ACHN (cell line): ENCODE measurements around the gene KCNQ4.

Experiments used
- DNase-seq: peaks from one replicate; pipeline ENCODE4 v3.0.0-alpha.2; 2015
- in situ Hi-C: cut with HindIII; loops from 2 replicates; pipeline ENCODE4 v1.10.0; 2017; ENCODE audit warnings: low sequenced_read_pairs, low pct_ligation_motif_present, low pct_unique_long_range_greater_than_20kb

KCNQ4 gene

DNA sequence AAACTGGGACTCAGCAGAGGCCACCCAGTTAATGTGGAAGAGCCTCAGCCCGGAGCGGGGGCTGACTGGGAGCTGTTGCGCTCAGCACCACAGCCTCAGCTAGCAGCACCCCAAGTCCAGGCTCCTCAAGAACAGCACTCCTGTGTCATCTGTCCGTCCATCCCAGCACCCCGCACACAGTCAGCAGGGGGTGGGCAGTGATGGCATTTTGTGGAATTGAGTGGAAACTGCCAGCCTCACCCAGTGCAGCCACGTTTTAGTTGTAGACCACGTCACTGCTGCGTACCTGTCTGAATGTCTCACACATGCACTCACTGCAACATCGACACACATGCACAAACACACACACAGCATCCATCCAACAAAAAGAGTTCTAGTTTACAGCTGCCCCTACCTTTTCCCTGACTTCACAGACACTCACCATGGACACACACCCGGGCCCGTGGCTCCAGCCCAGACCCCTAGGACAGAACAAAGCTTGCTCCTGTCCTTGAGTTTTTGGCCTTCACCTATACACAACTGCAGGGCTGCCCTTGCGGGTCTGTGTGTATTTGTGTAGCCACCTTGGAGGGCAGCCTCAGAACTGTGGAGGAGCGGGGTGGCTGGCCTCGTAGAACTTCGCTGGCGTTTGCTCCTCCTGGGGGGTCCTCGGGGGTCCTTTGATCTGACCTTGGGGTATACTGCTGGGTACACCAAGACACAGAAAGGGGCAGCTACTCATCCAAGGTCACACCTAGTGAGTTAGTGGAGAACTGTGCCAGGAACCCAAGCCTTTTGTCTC, 5.2 kb downstream of the KCNQ4 start:
- DNase-seq, result no peak
- in situ Hi-C loops, result loop anchor here (10.0 kb wide), 1 partner anchor 66 kb away; no protein-coding TSS in a partner anchor

DNA sequence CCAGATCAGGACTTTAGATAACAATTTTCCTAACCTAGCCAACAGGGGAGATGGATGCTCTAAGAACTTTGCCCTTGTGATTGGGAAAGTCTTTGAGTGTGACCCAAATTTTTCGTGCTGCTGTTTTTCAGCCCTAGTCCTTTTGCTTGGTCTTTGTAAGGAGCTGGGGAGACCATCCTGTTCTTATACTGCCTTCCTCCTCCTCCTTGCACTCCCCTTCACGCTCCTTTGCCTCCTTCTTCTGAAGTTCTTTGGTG, 5.7 kb downstream of the KCNQ4 start:
- in situ Hi-C loops, result loop anchor here (10.0 kb wide), 1 partner anchor 66 kb away; no protein-coding TSS in a partner anchor

DNA sequence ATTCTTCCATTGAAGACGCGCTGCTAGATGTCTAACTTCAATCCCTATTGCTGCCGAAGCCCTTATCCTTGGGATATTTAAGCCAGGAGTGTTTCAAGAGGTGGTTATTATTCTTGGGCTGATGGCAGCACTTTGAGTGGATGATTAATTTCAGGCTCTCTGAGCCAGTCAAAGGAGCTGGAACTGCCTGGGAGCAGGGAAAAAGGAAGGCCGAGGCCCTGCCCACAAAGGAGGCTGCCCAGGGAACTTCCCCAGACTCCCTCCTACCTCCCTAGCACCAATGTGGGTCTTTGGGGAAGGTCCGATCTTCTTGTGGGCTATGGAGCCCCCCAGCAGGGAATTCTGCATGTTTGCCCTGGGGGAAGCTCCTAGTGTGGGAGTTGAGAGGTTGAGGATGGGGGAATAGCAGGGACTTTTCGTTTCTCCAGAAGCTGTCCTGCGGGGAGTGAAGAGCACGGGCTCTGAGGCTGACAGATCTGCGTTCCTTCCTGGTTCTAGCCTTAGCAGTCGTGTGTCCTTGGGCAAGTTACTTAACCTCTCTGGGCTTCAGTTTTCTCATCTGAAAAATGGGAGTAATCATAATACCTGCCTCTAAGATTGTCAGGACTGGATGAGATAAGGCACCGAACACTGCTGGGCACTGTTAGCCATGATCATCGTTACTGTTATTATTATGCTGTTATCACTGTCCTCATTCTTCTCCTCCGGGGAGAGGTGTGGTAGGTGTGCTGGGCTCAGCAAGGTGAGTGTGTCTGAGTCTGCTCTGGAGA, 6.3 kb downstream of the KCNQ4 start:
- peak; percentile 25 for DNase-seq
- in situ Hi-C loops, result loop anchor here (10.0 kb wide), 1 partner anchor 65 kb away; no protein-coding TSS in a partner anchor

More for the DNA sequence above, 5.7 kb downstream of the KCNQ4 start:
- no peak for DNase-seq

DNA sequence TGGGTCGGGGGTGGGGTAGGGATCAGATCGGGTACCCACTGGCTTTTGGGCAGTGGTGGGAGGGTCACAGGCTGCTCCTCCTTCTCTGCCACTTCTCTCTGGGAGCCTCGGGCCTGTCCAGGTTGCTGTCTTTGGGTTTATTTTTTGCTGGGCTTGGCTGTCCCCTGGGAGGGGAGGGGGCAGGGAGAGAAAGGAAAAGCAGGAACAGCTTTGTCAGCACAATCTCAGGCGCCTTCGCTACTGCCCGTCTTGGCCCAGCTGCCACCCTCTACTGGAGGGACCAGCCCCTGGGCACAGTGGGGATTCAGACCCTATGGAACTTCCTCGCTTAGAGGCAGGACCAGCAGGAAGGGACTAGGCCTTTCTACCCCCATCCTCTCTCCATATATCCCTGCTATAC, 8.4 kb downstream of the KCNQ4 start:
- in situ Hi-C loops, result no loop called here
- no peak for DNase-seq

DNA sequence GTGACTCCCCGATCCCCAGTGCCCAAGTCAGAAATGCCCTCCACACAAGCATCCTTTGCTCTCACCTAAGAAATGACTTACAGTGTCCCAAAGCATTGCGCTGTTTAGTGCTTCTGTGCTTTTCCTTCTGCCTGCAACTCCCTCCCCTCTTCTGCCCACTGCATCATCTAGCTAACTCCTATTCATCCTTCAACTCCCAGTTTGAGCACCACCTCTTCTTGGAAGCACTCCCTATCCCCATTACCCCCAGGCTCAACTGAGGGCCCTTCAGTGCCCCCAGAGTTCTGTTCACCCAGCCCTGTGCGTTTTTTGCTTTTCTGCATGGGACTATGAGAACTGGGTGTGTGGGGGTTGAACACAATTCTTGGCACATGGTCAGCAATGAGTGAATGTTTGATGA, 10.0 kb downstream of the KCNQ4 start:
- in situ Hi-C loops, result no loop called here
- DNase-seq, result no peak

DNA sequence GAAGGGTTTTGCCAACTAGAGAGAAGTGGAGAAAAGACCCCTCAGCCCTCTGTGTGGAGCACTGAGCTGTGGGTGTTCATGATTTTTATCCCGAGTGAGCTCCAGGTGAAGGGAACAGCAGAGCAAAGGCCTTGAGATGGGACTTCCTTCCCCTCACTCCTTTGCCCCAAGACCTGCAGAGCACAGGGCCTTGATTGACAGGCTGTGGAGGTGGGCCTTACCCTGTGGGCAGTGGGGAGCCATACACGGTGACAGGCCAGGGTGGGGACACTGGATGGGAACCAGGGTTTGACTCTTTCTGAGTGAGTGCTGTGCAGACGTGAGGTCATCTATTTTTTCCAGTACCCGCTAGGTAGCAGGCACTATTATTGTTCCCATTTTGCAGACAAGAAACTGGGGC, 10.5 kb downstream of the KCNQ4 start:
- in situ Hi-C loops, result no loop called here
- DNase-seq, result no peak

DNA sequence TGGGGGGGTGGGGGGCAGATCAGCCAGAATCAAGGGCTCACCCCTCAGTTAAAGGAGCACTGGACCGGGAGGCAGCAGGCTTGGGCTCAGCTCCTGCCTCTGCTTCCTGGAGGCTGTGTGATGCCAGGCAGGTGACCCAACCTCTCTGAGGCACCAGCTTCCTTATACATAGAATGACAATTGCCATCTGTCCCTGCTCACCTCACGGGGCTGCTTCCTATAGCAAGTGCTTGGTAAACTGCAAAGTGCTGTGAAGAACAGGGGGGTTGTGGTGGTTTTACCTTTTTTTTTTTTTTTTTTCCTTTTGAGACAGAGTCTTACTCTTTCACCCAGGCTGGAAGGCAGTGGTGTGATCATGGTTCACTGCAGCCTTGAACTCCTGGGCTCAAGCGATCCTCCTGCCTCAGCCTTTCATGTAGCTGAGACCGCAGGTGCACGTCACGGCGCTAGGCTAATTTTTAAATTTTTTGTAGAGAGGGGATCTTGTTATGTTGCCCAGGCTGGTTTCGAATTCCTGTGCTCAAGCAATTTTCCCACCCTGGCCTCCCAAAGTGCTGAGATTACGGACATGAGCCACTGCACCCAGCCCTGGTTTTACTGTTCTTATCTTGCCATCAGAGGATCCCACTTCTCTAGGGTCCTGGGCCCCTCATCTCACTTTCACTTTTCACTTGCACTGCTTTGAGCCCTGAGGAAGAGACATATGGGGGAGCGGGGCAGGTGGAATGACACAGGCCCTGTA, 11.6 kb downstream of the KCNQ4 start:
- in situ Hi-C loops, result no loop called here
- DNase-seq, result no peak

DNA sequence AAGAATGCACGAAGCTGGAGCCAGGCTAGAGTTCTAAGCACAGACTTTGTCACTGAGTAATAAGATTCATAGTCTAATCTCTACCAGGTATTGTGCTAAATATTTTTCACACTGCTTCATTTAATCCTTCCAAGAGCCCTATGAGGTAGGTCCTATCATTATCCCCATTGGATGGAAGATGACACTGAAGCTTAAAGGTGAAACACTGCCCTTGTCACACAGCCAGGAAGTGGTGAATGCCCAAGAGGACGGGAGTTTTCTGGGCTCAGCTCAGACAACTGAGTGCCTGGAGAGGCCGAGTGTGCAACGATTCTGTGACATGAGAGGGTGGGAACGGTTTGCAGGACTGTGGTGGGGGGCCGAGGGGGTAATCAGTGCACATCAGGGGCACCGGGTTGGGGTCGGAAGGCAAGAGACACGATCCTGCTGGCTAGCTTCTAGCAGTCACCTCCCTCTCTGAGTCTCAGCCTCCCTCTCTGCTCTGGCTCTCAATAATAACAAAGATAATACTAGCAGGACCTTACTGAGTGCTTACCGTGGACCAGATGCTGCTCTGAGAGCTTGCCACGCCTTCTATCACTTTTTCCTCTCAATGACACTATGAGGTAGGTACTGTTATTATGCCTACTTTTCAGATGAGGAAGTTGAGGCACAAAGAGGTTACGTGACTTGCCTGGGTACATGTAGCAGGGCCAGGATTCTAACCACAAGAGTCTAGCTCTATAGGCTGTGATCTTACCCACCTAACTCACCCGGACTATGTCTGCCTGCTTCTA, 12.4 kb downstream of the KCNQ4 start:
- no peak for DNase-seq
- in situ Hi-C loops, result no loop called here

DNA sequence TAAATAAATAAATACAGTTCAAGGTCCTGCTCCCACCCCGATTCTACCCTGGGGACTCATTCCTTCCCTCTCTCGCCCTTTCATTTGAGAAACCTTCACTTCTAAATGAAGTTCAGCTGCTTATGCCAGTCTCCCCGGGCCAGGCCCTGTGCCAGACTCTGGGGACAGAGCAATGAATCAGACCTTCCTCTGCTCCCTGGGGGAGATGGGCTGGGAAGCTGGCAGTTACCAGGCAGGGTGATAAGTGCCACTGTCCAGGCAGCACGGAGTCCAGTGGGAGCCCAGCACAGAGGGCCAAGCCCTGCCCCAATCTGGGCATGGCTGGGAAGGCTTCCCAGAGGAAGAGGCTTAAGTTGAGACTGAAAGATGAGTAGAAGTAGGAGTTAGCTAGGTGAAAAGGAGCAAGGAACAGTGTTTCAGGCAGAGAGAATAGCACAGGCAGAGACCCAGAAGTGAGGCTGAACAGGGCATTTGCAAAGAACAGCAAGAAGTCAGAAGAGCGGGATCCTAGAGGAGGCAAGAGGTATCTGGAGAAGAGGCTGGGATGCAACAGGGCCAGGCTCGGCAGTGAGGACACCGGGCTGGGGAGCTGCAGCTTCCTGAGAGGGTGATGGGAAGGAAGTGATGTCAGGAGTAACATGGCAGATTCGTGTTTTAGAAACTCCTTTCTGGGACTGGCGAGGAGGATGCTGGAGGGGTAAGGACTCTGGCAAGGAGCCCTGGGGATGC, 13.5 kb downstream of the KCNQ4 start:
- in situ Hi-C loops, result no loop called here
- DNase-seq, result peak; percentile 14

DNA sequence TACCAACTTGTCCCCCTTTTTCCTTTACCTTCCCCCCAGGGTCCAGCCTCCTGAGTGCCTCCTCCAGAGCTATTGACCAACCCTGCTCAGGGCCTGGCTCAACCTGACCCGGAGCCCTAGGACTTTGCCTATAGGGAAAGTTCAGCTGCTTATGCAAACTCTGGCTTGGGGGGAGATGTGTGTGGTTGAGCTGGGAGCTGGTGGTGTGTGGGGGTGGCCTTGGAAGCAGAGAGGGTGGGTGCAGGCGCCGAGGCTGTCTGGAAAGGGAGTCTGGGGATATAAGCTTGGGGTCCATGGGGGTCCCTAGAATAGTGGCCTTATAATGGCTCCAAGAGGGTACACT, 14.1 kb downstream of the KCNQ4 start:
- DNase-seq, result no peak
- in situ Hi-C loops, result no loop called here

DNA sequence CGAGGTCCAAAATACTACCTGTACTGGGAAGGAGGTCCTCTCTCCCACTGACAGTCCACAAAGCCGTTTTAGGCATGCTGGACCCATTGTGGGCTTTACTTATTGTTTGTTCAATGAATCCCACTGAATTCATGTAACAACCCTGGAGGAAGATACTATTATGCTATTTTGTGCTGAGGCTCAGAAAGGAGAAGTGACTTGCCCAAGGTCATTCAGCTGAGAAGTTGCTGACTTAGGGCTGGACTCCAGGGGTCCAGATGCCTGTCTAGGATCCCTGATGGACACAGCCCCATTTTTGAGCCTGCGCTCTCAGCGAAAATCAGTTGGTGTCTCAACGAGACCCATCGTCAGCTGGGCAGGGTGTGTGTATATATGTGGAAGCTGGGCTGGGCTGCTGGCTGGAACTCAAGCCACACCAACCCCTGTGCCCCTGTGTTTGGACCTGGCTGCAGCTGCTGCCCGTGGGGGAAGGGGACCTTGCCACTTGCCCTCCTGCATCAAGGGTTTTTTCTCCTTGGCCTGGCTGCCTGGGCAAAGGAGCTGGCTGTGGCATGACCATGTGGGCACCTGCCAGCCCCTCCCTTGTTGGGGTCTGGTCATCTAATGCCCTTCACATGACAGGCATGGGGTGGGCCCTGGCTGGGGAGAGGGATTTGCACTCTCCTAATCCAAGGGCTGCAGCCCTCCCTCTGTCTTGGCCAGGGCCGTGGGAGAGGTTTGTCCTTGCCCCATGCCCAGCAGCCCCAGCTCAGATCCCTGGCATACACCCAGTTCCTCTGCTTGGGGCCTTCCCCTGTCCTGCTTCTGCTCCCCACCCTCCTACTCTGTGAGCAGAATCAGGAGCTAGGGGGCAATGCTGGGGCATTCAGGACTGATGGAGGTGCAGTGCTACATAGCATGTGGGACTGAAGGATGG, 15.0 kb downstream of the KCNQ4 start:
- in situ Hi-C loops, result no loop called here
- no peak for DNase-seq

DNA sequence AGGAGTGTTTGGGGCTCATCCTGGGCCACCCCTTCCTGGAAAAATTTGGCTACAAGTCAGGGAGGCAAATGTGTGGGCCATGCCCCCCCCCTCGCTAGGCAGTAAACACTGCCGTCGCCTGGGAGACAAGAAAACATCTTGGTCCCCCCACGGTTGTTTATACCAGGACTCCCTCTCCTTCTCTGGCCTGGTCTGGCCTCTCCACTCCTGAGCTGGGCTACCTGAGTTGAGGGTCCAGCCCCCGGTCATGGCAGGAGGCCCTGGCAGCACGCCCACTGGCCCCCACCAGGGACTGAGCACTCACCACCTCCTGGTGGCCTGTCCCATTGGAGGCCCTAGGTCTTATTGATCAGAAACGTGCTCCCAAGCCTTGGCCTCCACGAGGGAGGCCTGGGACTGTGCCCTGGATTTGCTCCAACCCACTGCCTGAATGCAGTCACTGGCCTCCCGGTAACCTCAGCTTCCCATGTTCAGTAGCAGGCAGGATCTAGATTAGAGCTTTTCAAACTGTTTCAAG, 15.8 kb downstream of the KCNQ4 start:
- in situ Hi-C loops, result no loop called here

DNA sequence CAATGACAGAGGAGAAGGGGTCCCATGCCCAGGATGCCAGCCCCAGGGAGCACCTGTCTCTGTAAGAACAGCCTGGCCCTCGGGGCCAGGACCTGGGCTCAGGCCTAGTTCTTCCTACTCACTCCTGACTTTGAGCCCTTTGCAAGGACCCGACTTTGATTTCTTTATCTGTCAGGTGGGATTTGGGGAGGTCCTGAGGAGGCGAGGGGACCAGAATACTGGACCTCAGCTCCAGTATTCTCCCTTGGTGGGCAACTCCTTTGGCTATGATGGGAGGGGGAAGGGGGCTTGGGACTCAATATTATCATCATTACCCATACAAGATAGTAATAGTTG, 18.1 kb downstream of the KCNQ4 start:
- in situ Hi-C loops, result no loop called here
- no peak for DNase-seq

More for the DNA sequence above, 15.8 kb downstream of the KCNQ4 start:
- DNase-seq, result no peak

DNA sequence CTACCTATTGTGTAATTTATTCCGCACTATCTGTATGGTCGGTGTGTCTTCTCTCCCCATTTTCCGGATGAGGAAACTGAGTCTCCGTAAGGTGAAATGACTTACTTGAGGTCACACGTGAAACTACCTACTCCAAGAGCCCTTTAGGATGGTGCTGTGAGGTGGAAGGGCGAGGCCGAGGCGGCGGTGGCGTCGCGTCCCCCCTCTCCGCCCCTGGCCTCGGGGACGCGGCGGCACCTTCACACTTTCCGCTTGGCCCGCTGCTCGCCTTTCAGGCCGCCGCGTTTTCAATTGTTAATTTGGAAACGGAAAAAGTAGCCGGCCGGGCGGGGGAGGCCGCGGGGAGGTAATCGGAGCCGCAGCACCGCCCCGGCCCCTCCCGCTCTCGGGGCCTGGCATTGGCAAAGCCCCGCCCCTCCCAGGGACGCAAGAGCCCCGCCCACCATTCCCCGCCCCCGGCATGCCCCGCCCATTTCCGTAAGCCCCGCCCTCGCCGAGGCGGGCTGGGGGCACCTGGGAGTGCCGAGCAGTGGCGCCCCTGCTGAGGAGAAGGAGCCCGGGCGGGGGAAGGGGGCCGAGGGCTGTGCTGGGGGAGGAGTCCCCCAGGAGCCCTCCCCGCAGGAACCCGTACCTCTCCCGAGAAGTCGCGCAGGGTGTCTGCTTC, 18.6 kb downstream of the KCNQ4 start:
- DNase-seq, result peak; percentile 76
- in situ Hi-C loops, result no loop called here

DNA sequence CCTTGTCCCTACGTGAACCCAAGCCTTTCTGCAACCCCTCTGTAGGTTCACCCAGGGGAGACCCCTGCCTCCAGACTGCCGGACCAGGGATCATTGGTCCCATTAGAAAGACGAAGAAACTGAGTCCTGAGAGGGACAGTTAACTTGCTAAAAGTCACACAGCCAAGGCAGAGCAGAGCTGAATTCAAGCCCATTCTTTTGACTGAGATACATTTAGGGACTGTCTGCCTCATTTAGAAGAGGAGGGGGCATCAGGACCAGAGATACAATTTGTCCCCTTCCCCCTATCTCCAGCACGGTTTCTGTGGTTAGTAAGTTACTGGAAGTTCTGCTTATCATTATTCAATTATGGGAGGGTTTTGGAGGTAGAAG, 19.1 kb downstream of the KCNQ4 start:
- in situ Hi-C loops, result no loop called here
- DNase-seq, result no peak

DNA sequence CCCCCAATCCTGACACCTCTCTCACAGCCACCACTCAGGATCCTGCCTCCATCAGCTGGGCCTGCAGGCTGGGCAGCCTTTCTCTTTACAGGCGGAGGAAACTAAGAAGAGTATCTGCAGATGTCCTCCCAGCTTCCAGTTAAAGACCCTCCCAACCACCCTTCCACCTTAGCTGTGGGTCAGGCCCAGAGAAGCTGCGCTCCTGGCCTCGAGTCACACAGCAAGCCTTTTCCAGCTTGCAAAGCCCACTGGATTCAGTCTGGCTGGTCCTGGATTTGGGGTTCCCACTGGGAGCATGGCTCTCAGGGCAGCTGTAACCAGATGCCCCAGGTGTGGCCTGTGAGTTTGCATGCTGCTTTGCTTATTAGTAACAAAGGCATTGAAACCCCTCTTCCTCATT, 19.9 kb downstream of the KCNQ4 start:
- in situ Hi-C loops, result no loop called here
- no peak for DNase-seq

DNA sequence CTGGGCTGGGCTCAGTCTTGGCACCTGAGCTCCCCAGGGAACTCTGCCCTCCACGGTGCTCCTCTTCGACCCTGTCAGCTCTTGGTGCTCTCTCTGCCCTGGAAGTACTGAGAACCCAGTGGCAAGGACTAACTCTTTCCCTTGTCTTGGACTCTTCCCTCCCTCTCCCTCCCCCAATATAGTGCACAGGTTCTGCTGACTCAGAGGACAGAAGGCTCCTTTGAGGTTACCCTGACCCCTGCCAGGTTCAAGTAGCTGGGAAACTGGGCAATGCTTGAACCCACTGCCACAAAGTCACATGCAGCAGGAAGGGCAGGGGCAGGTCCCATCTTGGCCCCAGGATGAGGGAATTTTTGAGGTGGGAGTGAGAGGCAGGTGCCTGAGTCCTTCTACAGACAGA, 20.3 kb downstream of the KCNQ4 start:
- DNase-seq, result no peak
- in situ Hi-C loops, result no loop called here
